ENCODE measurements around the gene AZIN2. TPM values are rescaled to one million over a fixed set of nuclear protein-coding genes. Genes with fewer than 3 reads are reported as not detected.

AZIN2 gene
- total and polyA plus RNA-seq, 4 donors = 0.68 to 2.6 (median 0.74) TPM

GRCh38 chr1:33165209-33165608 lies 84.3 kb downstream of the AZIN2 start:
- Histone ChIP-seq H3K4me3 (ENCODE audit: low read depth in 1 of 3, low read length in 3 of 3) (no peak overlapping the region), H3K27ac (ENCODE audit: low read depth in 1 of 2, low read length in 2 of 2) (no peak overlapping the region), H3K36me3 (ENCODE audit: control insufficient read depth in 4 of 4, insufficient read depth in 3 of 4, low read depth in 1 of 4, low read length in 3 of 4) (no peaks in the 10 kb centered on the region), H3K27me3 (ENCODE audit: control insufficient read depth in 4 of 4, insufficient read depth in 4 of 4, low read length in 3 of 4) (no peaks in the 10 kb centered on the region), H3K9ac (ENCODE audit: low read depth in 1 of 2, low read length in 2 of 2) (no peak overlapping the region), H3K9me3 (ENCODE audit: control insufficient read depth in 4 of 4, low read length in 3 of 4) (no peaks in the 10 kb centered on the region), H3K4me1 (ENCODE audit: control insufficient read depth in 4 of 4, insufficient read depth in 4 of 4, low read length in 3 of 4) (no peaks in the 10 kb centered on the region)
- no peak for TF ChIP-seq EGR1 (IDR thresholded peaks at IDR 0.05; ENCODE audit: low read depth in 2 of 2)
- no peak for TF ChIP-seq NR2F2 (IDR thresholded peaks at IDR 0.05)
- no peak for TF ChIP-seq HNF4A (conservative IDR thresholded peaks at IDR 0.05)
- DNase-seq (ENCODE audit: low spot score) = no peak
- 85% methylated on average over 21 of the region's 21 CpGs for WGBS

- 93% methylated on average over 6 of the region's 6 CpGs for WGBS
- no peak for TF ChIP-seq GABPA (IDR thresholded peaks at IDR 0.05 in 1 of 2, conservative IDR thresholded peaks at IDR 0.05 in 1 of 2)
- no peak for TF ChIP-seq FOXA2 (IDR thresholded peaks at IDR 0.05)
- TF ChIP-seq, protein P1, sequence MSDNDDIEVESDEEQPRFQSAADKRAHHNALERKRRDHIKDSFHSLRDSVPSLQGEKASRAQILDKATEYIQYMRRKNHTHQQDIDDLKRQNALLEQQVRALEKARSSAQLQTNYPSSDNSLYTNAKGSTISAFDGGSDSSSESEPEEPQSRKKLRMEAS (IDR thresholded peaks at IDR 0.05) = no peak
- TF ChIP-seq ATF3 (IDR thresholded peaks at IDR 0.05) = no peak
- TF ChIP-seq YY1 (IDR thresholded peaks at IDR 0.05) = no peak
- TF ChIP-seq REST (IDR thresholded peaks at IDR 0.05) = no peak
- TF ChIP-seq TAF1 (conservative IDR thresholded peaks at IDR 0.05) = no peak
- no peak for TF ChIP-seq EGR1 (IDR thresholded peaks at IDR 0.05; ENCODE audit: low read depth in 2 of 2)
- TF ChIP-seq JUND (IDR thresholded peaks at IDR 0.05) = no peak
- no peak for TF ChIP-seq FOXA1 (IDR thresholded peaks at IDR 0.05)
- no peak for TF ChIP-seq RAD21 (IDR thresholded peaks at IDR 0.05)
- no peak for TF ChIP-seq ZBTB33 (IDR thresholded peaks at IDR 0.05)
- no peak for TF ChIP-seq RXRA (IDR thresholded peaks at IDR 0.05)
- no peak for TF ChIP-seq NR2F2 (IDR thresholded peaks at IDR 0.05)
- TF ChIP-seq, protein P2, sequence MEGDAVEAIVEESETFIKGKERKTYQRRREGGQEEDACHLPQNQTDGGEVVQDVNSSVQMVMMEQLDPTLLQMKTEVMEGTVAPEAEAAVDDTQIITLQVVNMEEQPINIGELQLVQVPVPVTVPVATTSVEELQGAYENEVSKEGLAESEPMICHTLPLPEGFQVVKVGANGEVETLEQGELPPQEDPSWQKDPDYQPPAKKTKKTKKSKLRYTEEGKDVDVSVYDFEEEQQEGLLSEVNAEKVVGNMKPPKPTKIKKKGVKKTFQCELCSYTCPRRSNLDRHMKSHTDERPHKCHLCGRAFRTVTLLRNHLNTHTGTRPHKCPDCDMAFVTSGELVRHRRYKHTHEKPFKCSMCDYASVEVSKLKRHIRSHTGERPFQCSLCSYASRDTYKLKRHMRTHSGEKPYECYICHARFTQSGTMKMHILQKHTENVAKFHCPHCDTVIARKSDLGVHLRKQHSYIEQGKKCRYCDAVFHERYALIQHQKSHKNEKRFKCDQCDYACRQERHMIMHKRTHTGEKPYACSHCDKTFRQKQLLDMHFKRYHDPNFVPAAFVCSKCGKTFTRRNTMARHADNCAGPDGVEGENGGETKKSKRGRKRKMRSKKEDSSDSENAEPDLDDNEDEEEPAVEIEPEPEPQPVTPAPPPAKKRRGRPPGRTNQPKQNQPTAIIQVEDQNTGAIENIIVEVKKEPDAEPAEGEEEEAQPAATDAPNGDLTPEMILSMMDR (IDR thresholded peaks at IDR 0.05; ENCODE audit: low read depth, low read length, missing input control) = no peak
- no peak for TF ChIP-seq SP1 (IDR thresholded peaks at IDR 0.05)
- H3K27me3 ChIP-seq (ENCODE audit: control insufficient read depth in 4 of 4, insufficient read depth in 4 of 4, low read length in 3 of 4) = no peaks in the 10 kb centered on the region
- no peak overlapping the region for H3K27ac ChIP-seq (ENCODE audit: low read depth in 1 of 2, low read length in 2 of 2)
- DNase-seq (ENCODE audit: low spot score) = no peak
- no peaks in the 10 kb centered on the region for H3K36me3 ChIP-seq (ENCODE audit: control insufficient read depth in 4 of 4, insufficient read depth in 3 of 4, low read depth in 1 of 4, low read length in 3 of 4)
- no peak overlapping the region for H3K4me3 ChIP-seq (ENCODE audit: low read depth in 1 of 3, low read length in 3 of 3)
- no peak overlapping the region for H3K9ac ChIP-seq (ENCODE audit: low read depth in 1 of 2, low read length in 2 of 2)
- no peaks in the 10 kb centered on the region for H3K4me1 ChIP-seq (ENCODE audit: control insufficient read depth in 4 of 4, insufficient read depth in 4 of 4, low read length in 3 of 4)
- H3K9me3 ChIP-seq (ENCODE audit: control insufficient read depth in 4 of 4, low read length in 3 of 4) = no peaks in the 10 kb centered on the region
These were observed 84.9 kb downstream of the AZIN2 start for GRCh38 chr1:33165809-33166208.

All from liver (tissue), 9 donors.